Fibroblast of skin of scalp (primary cell): ENCODE measurements around the gene DPP10.

Source experiments
- DNase-seq: peaks from one replicate; pipeline ENCODE4 v3.0.0-alpha.2; 2013

DPP10 gene

DNA sequence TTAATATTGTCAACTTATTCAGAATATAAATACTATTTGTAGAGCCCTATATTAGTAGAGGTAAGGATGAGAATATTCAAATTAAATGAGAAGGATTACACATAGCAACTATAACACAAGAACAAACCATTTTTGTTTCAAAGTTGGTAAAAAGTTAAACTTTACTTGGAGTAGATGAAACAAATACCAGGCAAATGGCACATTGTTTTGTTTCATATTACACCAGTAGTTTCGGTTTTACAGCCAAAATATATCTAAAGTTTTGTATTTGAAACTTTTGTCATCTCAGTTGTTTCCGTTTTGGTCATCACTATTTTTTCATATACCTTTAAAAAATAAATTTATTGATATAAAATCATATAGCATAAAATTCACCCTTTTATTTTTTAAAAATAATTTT lies 1039.4 kb downstream of the DPP10 start:
- no peak for DNase-seq

DNA sequence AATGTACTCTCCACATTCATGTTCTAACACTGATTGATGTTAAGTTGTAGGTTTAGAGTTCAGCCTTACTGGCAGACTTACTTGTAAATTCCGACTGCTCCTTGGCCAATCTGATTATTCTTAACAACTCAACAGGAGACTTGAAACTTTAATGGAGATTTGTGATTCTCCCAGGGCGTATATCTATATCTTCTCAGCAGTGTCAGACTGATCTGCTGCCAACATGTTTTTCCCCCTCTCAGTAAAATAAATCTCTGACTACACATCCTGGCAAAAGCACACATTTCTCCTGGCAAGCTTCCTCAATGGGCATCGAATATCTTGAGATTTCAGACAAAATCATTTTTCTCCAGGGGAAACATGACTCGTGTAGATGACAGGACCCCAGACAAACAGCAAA lies 1041.2 kb downstream of the DPP10 start:
- no peak for DNase-seq

DNA sequence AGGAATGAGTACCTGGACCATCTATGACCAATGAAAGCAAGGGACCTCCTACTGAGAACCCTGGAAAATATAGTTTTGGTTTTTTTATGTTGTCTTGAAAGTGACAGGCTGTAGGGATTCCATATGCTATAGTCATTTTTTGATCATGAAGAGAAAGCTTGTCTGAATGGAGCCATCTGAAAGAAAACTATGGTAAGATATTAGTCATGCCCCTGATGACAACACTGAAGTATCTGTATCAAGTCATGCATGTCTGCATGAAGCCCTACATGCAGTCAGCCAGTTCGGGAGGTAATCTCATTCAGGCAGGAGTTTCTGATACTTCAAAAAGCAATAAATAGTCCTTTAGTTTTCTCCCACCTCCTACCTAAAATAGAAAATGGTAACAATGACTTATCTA lies 1042.0 kb downstream of the DPP10 start:
- DNase-seq, result no peak

DNA sequence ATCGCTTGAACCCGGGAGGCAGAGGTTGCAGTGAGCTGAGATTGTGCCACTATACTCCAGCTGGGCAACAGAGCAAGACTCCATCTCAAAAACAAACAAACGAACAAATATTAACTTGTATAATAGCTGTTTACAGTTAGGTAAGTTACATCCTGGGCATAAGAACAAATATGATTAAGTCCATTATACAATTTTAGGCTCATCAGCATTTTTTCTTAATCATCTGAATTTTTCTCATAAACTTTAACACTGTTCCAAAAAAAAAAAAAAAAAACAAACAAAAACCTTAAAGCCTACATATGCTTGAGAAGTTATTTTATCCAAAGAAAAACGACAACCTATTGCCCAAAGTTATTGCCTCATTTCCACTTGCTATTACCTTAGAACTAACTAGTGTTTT lies 1042.5 kb downstream of the DPP10 start:
- DNase-seq, result no peak

DNA sequence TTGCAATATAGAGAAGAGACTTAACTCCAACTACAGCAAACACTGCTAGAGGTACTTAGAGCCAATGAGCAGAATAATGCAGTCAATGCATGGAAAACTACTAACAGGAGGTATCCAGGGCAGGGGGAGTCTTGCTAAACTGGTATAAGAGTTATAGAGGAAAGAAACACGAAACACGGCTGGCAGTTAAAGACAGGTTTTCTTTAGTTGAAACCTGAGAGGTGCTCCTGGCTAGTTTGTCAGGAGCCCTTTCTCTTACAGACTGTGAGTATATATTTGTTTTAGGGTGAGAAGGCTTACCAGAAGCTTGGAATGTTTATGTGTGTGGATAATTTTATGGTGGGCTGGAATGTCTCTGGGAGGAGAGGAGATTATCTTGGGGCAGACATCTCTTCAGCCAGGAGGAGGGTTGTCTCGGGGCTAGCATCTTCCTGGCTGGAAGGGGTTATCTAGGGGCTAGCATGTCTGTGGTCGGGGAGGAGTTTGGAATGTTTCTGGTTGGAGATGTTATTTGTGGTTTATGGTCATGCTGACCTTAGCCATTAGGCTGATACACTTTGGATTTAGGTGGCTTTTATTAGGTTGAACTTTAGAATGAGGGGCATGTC lies 1048.8 kb downstream of the DPP10 start:
- DNase-seq, result no peak

DNA sequence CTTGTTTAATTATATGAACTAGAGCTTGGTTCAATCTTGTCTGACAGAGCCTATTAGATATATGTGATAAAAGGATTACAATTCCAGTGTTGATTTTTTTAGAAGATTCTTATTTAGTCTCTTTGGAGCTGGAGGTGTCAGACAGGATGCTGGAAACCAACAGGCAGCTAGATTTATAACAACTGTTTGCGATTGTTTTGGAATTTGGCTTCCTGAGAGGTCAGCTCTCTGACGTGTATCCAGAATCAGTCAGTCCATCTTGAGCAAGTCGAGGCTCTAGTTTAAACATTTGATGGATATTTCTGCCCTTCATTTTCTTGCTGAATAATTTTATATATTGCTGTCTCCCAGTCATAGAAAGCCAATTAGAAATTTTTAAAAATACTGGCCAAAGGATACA lies 1062.9 kb downstream of the DPP10 start:
- no peak for DNase-seq

DNA sequence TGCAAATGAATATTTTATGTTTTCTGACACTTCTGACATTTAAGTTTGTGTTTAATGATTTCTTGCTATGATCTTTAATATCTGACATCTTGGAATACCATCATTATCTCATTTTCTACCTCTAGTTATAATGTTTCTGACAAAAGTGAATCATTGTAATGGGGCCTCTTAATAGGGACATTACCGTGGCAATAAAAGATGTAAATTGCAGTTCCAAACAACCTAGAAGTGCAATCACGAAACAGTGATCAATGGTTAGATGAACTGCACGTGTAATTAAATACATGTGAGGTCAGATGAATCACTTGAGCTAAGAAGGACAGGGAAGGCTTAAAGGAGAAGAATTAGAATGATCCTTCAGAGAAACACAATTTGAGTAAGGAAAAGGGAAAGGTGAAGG lies 1078.3 kb downstream of the DPP10 start:
- no peak for DNase-seq

DNA sequence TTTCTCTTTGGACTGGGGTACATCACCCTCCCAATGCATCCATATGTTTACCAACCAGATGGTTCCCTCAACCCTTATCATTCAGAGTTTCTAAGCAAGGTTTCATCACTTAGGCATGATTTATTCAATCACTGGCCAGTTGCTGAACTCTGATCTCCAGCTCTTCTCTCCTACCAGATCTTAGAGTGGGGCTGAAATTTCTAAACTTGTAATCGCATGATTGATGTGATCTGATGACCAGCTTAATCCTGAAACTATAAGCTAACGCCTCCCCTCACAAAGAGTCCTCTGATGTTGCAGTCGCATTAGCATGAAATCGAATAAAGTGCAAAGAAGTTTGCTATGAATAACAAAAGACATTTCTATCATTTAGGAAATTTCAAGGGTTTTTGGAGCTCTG lies 1082.0 kb downstream of the DPP10 start:
- no peak for DNase-seq

DNA sequence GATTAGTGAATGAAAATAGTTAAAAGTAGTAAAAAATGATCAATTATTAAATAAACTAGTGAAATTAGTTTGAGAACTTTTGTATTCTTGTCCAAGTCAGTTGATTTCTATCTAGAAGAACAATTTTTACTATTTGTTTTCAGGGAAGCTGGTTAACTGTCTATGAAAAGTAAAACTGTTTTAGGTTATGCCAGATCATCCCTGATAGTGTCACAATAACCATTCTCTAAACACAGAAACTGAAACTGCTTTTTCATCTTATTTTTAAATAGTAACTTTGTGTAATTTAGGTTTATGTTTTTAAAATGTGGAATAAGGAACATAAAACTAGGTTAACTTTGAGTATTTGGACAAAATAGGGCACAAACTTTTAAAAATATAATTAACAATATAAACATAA lies 1087.2 kb downstream of the DPP10 start:
- DNase-seq, result no peak

DNA sequence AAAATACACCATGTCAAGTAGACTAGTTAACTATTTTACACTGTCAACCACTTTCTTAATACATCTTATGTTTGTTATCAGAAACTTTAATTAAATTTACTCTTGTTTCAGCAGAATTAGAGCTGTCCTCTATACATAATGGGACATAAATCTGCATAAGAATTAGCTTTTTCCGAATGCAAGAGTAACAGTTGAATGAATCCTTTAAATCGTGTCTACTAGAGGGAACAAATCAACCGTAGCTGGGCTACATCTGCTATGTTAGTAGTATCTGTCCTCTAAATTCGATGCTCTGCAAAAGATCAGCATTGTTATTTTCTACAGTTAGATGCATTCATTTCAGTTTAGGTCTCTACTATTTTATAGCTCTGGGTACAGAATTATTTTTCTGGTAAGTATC lies 1090.6 kb downstream of the DPP10 start:
- DNase-seq, result no peak

DNA sequence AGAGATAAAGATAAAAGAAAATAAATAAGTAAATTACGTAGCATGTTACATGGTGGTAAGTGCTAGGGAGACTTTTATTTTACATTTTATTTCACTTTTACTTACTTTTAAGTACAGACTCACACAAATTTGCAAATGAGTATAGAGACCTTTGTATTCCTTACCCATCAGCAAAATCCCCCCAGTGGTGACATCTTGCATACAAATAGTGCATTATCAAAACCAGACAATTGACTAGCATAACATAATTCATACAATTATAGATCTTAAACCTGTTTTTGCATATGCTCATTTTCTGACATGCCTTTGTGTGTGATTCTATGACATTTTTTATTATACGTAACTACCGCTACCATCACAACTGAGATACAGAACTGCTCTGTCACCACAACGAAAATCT lies 1099.4 kb downstream of the DPP10 start:
- DNase-seq, result no peak

DNA sequence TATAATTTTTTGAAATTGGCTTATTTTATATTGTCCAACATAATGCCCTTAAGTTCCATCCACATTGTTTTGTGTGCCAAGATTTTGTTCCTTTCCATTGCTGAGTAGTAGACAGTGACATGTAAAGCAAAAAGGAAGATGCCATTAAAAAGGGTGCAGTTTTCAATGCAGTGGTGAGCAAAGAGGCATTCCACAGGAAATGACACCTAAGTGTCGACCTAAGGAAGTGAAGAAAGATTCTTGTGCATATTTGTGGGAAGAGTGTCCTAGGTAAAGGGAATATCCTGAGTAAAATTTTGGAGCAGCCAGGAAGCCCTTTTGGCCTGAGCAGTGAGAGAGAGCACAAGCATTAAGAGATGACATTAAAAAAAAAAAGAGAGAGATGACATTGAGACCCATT lies 1099.9 kb downstream of the DPP10 start:
- no peak for DNase-seq

DNA sequence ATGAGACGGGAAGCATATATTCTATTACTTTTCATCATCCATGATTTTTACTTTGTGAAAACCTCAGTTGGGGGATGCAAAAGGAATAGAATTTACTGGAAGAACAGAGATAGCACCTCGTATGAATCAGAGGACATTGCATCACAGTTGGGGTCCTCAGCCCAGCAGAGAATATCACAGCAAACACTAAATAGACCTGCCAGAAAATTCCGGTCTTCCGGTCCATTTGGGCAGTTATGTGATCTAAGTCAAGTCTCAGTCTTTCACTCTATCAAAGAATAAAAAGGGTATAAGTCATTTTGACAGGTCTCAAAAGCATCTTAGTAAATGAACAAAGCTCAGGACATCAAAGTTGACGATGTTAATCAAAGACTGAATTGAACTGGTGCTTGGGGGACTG lies 1100.6 kb downstream of the DPP10 start:
- DNase-seq, result no peak

DNA sequence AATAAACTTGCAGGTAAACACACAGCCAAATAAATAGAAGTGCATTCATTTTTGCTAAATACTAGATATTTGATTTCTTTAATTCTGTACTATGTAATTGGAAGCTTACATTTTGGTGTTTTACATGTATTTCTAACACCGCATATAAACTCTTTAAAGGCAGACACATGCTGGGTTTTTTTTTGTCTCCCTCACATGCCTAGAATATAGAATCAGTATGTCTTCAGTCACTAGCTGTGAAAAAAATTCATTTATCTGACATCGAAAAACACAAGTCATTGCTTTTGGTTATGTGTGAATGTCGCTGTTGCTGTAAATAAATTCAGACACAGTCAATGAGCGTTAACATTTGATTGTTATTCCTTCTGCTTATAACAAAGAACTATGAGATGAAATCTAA lies 1101.0 kb downstream of the DPP10 start:
- DNase-seq, result no peak

DNA sequence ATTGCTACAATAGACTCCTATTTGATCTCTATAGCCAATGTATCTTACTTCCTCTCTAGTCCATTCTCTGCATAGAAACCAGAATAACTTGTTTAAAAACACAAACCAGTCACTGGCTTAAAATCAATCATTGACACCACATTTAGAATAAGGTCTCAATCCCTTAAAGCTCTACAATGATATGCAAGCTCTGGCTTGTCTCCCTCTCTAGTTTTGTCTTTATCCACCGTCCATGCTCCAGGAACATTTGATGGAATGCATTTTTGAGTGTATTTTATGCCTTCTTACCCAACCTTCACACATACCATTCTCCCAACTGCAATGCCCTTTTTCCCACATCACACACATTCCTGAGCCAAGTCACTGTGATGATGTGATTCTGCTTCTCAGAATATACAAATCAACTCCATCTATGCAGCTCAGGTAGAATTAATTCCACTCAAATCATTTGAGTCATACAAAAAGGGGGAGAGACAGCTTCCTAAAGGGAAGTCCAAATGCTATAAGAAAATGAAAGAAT lies 1107.2 kb downstream of the DPP10 start:
- DNase-seq, result no peak

DNA sequence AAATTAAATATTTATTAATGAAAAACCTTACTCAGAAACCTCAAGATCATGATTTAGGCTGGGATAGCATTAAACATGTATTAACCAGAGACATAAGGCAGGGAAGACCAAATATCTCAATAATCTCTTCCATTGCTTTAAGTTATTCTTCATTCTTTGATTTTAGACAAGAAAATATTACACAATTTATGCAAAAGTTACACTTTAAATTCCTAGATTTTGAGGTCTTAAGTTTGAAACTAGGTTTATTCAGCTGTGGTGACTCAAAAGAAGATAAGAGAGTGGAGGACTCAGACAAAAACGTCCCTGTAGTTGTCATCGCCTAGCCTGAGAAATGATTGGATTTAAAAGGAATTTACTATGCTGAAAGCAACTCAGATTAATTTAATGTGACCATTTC lies 1110.3 kb downstream of the DPP10 start:
- DNase-seq, result no peak

DNA sequence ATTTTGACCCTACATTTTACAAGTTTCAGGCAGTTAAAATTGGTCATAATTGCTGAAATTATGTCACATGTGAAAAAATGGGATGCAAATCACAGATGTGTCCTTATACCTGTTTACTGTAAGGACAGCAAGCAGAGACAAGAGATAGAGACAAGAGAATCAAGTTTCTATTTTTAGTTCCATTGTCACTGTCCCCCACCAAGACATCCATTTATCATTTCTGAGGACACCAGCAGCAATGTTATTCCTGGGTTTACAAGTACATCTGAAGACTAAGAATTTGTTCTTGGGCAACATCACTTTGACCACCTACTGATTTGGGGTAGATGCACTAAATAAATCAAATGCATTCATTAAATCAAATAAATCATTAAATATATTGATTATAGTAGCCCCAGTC lies 1111.7 kb downstream of the DPP10 start:
- DNase-seq, result no peak

DNA sequence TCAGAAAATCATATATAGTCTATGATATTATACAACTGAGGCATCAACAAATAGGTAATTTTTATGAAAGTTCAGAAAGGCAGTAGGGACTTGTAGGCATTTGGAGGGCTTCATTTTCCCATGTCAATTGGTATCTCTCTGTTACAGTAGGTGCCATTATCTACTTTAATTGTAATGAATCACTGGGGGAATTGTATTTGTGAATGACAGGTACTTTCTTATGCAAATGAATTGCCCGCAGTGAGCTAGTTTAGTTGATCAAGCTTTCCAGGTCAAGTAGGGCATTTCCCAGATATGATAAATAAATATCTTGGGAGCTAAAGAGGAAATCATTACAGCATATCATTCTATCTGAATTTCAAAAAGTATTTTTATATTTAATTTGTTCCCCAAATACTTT lies 1116.3 kb downstream of the DPP10 start:
- DNase-seq, result no peak

DNA sequence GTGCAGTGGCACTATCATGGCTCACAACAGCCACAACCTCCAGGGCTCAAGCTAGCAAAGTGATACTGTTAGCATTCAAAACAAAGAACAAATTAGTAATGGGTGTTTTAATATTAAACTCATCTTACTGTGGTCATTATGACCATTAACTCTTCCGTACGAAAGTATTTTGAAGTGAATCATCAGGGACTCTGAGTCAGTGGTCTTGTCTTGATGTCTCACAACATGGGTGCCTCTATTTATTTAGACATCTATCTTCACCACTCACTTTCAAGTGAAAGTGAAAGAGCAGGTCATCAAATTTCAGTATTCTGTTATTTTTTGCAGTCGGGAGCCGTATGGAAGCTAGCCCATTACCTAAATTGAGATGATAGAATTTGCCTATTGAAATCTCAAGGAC lies 1118.2 kb downstream of the DPP10 start:
- no peak for DNase-seq

DNA sequence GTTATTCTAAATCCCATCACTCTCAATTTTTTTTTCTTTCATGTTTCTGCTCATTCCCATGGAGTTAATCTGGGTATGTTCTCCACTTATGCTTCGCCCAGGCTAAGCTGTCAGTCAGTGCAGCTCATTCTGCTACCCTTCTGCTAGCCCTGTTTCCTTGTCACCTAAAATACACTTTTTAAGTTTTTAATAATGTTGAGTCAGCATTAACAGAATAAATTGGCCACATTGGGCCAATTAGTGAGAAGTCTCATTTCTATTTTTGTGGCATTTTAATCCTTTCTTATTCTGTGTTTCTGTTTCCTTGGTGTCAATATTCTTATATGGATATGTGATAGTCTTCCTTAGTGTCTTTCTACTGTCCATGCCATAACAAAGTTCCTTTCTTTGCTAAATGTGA lies 1126.2 kb downstream of the DPP10 start:
- no peak for DNase-seq

DNA sequence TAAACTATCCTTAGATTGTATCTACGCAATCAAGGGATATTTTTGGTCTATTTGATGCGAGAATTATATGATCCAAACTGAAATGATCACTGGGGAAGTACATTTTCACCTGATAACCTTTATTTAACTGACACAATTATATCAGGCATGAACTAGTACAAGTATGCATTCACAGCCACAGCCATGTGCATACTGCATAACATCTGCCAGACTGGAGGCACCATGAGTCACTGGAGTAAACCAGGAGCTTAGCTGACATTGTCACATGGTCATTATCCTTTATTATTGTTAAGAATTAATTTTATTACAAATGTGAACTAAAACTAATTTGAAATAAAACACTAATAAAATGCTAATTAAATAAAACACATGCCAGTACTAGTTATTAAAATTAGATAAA lies 1127.1 kb downstream of the DPP10 start:
- DNase-seq, result no peak

DNA sequence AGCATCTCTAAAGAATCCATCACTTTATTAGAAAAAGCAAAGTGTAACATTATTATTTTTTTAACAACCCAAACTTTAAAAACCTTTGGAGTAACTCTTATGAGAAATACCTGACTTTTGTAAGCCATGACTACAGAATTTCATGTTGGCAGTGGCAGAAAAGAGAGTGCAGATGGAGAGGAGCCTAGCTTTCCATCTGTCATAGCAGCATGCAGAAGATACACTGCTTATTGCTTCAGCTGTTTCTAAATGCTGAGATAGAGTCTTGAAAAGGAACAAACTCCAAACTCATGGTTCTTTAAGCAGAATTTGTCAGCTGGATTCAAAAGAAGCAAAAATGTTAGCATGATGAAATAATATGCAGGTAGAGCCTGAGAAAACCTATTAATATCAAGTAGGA lies 1130.3 kb downstream of the DPP10 start:
- no peak for DNase-seq

DNA sequence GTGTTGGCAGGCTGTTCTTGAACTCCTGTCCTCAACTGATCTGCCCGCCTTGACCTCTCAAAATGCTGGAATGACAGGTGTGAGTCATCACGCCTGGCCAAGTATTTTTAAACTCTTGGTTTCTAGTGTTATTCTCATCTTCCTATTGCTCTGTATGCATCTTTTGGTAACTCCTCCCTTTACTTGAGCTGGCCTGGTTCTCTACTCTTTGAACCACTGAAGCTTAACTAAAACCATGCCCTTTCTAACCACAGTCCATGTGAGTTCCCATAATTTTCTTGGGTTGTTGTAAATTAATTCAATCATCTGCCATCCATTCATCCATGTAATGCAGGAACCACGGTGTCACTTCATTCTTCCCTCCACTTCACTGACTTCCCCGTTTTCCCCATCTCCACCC lies 1131.3 kb downstream of the DPP10 start:
- no peak for DNase-seq

DNA sequence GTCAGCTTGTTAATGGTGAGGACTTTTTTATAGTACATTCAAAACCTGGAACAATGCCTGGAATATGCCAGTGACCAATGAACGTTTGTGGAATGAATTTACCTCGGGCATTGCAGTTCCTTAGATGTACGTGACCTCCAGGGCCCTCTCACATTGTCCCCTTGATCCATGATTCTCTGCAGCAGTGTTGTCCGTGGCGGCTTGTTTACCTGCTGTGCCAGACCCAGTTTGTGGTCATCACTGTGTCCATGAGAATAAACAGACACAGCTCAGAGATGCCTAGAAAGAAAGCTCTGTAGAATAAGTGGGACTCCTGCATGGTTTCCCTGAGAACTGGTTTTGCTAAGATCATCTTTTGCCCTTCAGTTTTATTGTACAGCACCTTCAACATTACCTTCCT lies 1132.2 kb downstream of the DPP10 start:
- DNase-seq, result no peak

DNA sequence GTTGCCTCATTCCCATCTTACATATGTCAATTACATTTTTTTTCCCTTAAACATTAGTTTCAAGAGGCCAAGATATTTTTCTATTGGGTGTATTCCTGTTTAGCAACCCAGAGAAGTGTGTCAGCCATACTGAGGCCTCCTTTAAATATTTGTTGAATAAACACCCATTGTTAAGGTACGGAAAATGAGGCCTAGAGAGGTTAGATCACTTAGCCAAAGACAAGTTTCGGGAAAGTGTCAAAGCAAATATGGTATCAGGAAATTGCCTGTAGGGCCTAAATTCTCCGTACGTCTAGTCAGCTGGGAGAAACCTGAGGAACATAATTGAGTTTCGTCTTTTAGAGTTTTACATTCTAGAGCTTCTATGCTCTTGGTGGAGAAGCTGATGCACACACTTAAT lies 1138.3 kb downstream of the DPP10 start:
- DNase-seq, result no peak

DNA sequence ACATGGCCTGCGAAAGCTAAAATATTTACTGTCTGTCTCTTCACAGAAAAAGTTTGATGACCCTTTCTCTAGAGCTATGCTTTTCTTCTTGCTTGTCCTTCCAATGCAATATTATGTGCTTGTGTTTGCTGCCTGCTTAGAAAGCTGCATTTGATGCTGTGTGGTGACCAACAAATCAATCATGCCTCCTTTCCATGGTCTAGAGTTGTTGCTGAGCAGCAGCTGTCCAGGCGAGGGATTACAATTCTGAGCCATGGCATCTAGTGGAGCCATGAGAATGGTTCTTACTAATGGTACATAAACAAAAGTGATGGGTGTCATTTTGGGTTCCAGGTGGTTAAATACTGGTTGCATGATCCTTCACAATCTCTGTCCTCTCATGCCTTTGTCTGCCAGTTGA lies 1142.1 kb downstream of the DPP10 start:
- no peak for DNase-seq
